ENCODE measurements around the gene METTL25B.

- TF ChIP-seq CTCF (IDR thresholded peaks at IDR 0.05; ENCODE audit: low read depth, low read length, missing input control), result no peak
- no peak for TF ChIP-seq TAF1 (conservative IDR thresholded peaks at IDR 0.05)
- no peak for TF ChIP-seq GABPA (IDR thresholded peaks at IDR 0.05 in 1 of 2, conservative IDR thresholded peaks at IDR 0.05 in 1 of 2)
- no peak for TF ChIP-seq REST (IDR thresholded peaks at IDR 0.05)
- no peak for TF ChIP-seq ATF3 (IDR thresholded peaks at IDR 0.05)
- no peak for TF ChIP-seq JUND (IDR thresholded peaks at IDR 0.05)
- no peak for TF ChIP-seq FOXA2 (IDR thresholded peaks at IDR 0.05)
- no peak for TF ChIP-seq HNF4G (IDR thresholded peaks at IDR 0.05)
- no peak for TF ChIP-seq RXRA (IDR thresholded peaks at IDR 0.05)
Observed at GRCh38 chr1:156767879-156768604, 39.8 kb downstream of the METTL25B start.

Data from liver (tissue), 3 donors.